H9 (cell line): ENCODE data around the gene CDYL2. TPM values are rescaled to one million over a fixed set of nuclear protein-coding genes. Genes with fewer than 3 reads are reported as not detected.

Source experiments
- DNase-seq: peaks from one replicate; pipeline ENCODE4 v3.0.0-alpha.2; 2017
- H2AFZ ChIP-seq: one replicate; pipeline ENCODE4 v1.6.1; 2013; ENCODE audit warnings: mild to moderate bottlenecking, low read length, control low read depth, moderate library complexity
- H2AK5ac ChIP-seq: 2 replicates; pipeline ENCODE4 v1.6.1; 2013; ENCODE audit warnings: low read length, control low read depth, mixed read lengths; ENCODE audit not compliant: insufficient read length
- H2BK120ac ChIP-seq: one replicate; pipeline ENCODE4 v1.6.1; 2013; ENCODE audit warnings: low read depth, mild to moderate bottlenecking, low read length, control low read depth, inconsistent platforms; ENCODE audit not compliant: poor library complexity, severe bottlenecking
- H2BK12ac ChIP-seq: 2 replicates; pipeline ENCODE4 v1.6.1; 2013; ENCODE audit warnings: low read length, control low read depth, mixed read lengths, low read depth; ENCODE audit not compliant: insufficient read length
- H2BK15ac ChIP-seq: 2 replicates; pipeline ENCODE4 v1.6.1; 2013; ENCODE audit warnings: low read depth, low read length, control low read depth
- H2BK20ac ChIP-seq: one replicate; pipeline ENCODE4 v1.6.1; 2013; ENCODE audit warnings: low read depth, mild to moderate bottlenecking, low read length, control low read depth, inconsistent platforms; ENCODE audit not compliant: poor library complexity, severe bottlenecking
- H2BK5ac ChIP-seq: 2 replicates; pipeline ENCODE4 v1.6.1; 2013; ENCODE audit warnings: low read length, control low read depth, mixed read lengths; ENCODE audit not compliant: insufficient read length
- H3K14ac ChIP-seq: 2 replicates; pipeline ENCODE4 v1.6.1; 2013; ENCODE audit warnings: low read length, control low read depth; ENCODE audit not compliant: insufficient read depth
- H3K18ac ChIP-seq: 2 replicates; pipeline ENCODE4 v1.6.1; 2013; ENCODE audit warnings: low read depth, mild to moderate bottlenecking, mixed read lengths, low read length, control low read depth; ENCODE audit not compliant: insufficient read length
- H3K23ac ChIP-seq: 2 replicates; pipeline ENCODE4 v1.6.1; 2013; ENCODE audit warnings: low read length, control low read depth, mixed read lengths, low read depth; ENCODE audit not compliant: insufficient read length
- H3K23me2 ChIP-seq: 2 replicates; pipeline ENCODE4 v1.6.1; 2013; ENCODE audit warnings: low read depth, mild to moderate bottlenecking, mixed read lengths, low read length, control low read depth; ENCODE audit not compliant: insufficient read length, poor library complexity, severe bottlenecking
- H3K27ac ChIP-seq: 2 replicates; pipeline ENCODE4 v1.5.1; 2013; ENCODE audit warnings: low read length, control low read depth, mixed read lengths, low read depth; ENCODE audit not compliant: insufficient read length
- H3K27me3 ChIP-seq: 2 replicates; pipeline ENCODE4 v1.6.1; 2013; ENCODE audit warnings: low read length, control low read depth, inconsistent platforms; ENCODE audit not compliant: insufficient read depth
- H3K4ac ChIP-seq: 2 replicates; pipeline ENCODE4 v1.6.1; 2013; ENCODE audit warnings: low read depth, mild to moderate bottlenecking, control low read depth, inconsistent platforms, low read length, moderate library complexity
- H3K4me1 ChIP-seq: 2 replicates; pipeline ENCODE4 v1.6.1; 2013; ENCODE audit warnings: low read length, control low read depth, inconsistent platforms; ENCODE audit not compliant: insufficient read depth
- H3K4me2 ChIP-seq: 2 replicates; pipeline ENCODE4 v1.6.1; 2013; ENCODE audit warnings: low read length, control low read depth, mixed read lengths; ENCODE audit not compliant: insufficient read length, insufficient read depth
- H3K56ac ChIP-seq: 2 replicates; pipeline ENCODE4 v1.6.1; 2013; ENCODE audit warnings: low read depth, mild to moderate bottlenecking, mixed read lengths, low read length, control low read depth; ENCODE audit not compliant: insufficient read length
- H3K79me1 ChIP-seq: 2 replicates; pipeline ENCODE4 v1.6.1; 2013; ENCODE audit warnings: low read depth, mild to moderate bottlenecking, moderate library complexity, low read length, control low read depth, inconsistent platforms; ENCODE audit not compliant: insufficient read depth, poor library complexity, severe bottlenecking
- H3K79me2 ChIP-seq: 2 replicates; pipeline ENCODE4 v1.6.1; 2013; ENCODE audit warnings: low read length, control low read depth, inconsistent platforms; ENCODE audit not compliant: insufficient read depth
- H3K9ac ChIP-seq: 2 replicates; pipeline ENCODE4 v1.6.1; 2013; ENCODE audit warnings: low read length, control low read depth, mixed read lengths; ENCODE audit not compliant: insufficient read length; ENCODE audit errors: extremely low read depth
- H3K9me3 ChIP-seq: one replicate; pipeline ENCODE4 v1.6.1; 2013; ENCODE audit warnings: low read depth, low read length, inconsistent platforms; ENCODE audit not compliant: control insufficient read depth
- H3T11ph ChIP-seq: one replicate; pipeline ENCODE4 v1.6.1; 2013; ENCODE audit warnings: mild to moderate bottlenecking, low read length, control low read depth, inconsistent platforms
- H4K20me1 ChIP-seq: one replicate; pipeline ENCODE4 v1.6.1; 2013; ENCODE audit not compliant: control insufficient read depth, insufficient read length, insufficient read depth
- H4K5ac ChIP-seq: 2 replicates; pipeline ENCODE4 v1.6.1; 2013; ENCODE audit warnings: low read depth, mild to moderate bottlenecking, mixed read lengths, low read length, control low read depth; ENCODE audit not compliant: insufficient read length
- H4K8ac ChIP-seq: replicated peaks from 2 replicates; pipeline ENCODE4 v1.6.1; 2013; ENCODE audit warnings: low read length, control low read depth, mixed read lengths, low read depth; ENCODE audit not compliant: insufficient read length
- H4K91ac ChIP-seq: 2 replicates; pipeline ENCODE4 v1.6.1; 2013; ENCODE audit warnings: low read depth, mild to moderate bottlenecking, moderate library complexity, mixed read lengths, low read length, control low read depth; ENCODE audit not compliant: insufficient read length
- H3K27ac Mint-ChIP-seq, 3 experiments: 2 replicates in 2 of 3; 3 replicates in 1 of 3; pipeline ENCODE4 v1.8.0; 2020 to 2021; ENCODE audit warnings: mixed read lengths in 3 of 3, mild to moderate bottlenecking in 1 of 3, moderate library complexity in 1 of 3
- H3K27me3 Mint-ChIP-seq: 2 replicates; pipeline ENCODE4 v1.8.0; 2021; ENCODE audit warnings: low read depth, mild to moderate bottlenecking, moderate library complexity, mixed read lengths
- H3K36me3 Mint-ChIP-seq, 3 experiments: 2 replicates in 2 of 3; 3 replicates in 1 of 3; pipeline ENCODE4 v1.8.0; 2020 to 2021; ENCODE audit warnings: low read depth in 3 of 3, mixed read lengths in 3 of 3; ENCODE audit not compliant: insufficient read depth in 1 of 3
- H3K4me1 Mint-ChIP-seq, 2 experiments: 2 replicates each; pipeline ENCODE4 v1.8.0; 2020; ENCODE audit warnings: mixed read lengths in 2 of 2
- H3K4me3 Mint-ChIP-seq, 2 experiments: 2 replicates in 1 of 2; 3 replicates in 1 of 2; pipeline ENCODE4 v1.8.0; 2020 to 2021; ENCODE audit warnings: mild to moderate bottlenecking in 2 of 2, mixed read lengths in 2 of 2, moderate library complexity in 1 of 2
- H3K9me3 Mint-ChIP-seq, 2 experiments: 2 replicates in 1 of 2; 3 replicates in 1 of 2; pipeline ENCODE4 v1.8.0; 2020; ENCODE audit warnings: mild to moderate bottlenecking in 2 of 2, mixed read lengths in 2 of 2, moderate library complexity in 1 of 2
- CTCF ChIP-seq: fragments of 200-600 bp; sonication (generic); conservative IDR thresholded peaks from 3 replicates; pipeline ENCODE4 v1.8.0; 2021; ENCODE audit warnings: antibody characterized with exemption, mild to moderate bottlenecking
- WGBS: extraction: QIAGEN DNeasy Blood & Tissue Kit; methylation state at CpG from one replicate; pipeline ENCODE4 v1.1.7; 2013; ENCODE audit warnings: missing lambda C conversion rate, low lambda C conversion rate, mixed read lengths; ENCODE audit not compliant: insufficient read length; ENCODE audit errors: extremely low coverage; 5-methylcytosine and 5-hydroxymethylcytosine counted together
- total RNA-seq: library from RNA; stranded (reverse); gene quantifications from 2 replicates; pipeline ENCODE4 v1.2.1, GENCODE V29; 2021

The CDYL2 gene
- total RNA-seq, 1 experiment from 2014 or later, result 4.2 TPM

- Histone ChIP-seq H3K79me2 (no peaks in the 10 kb centered on the region), H3K27ac (no peak overlapping the region), H3K4me1 (no peaks in the 10 kb centered on the region), H3K23me2 (no peaks in the 10 kb centered on the region), H2BK20ac (no peak overlapping the region), H2BK12ac (no peak overlapping the region), H2BK120ac (no peak overlapping the region), H3K56ac (no peak overlapping the region), H2AFZ (no peak overlapping the region), H3K18ac (no peak overlapping the region), H2BK5ac (no peak overlapping the region), H2BK15ac (no peak overlapping the region), H4K8ac (no peak overlapping the region), H3K23ac (no peak overlapping the region), H3K9ac (no peak overlapping the region), H3K4me2 (no peak overlapping the region), H3K27me3 (no peaks in the 10 kb centered on the region), H4K20me1 (no peaks in the 10 kb centered on the region), H3K9me3 (no peaks in the 10 kb centered on the region), H3K14ac (no peak overlapping the region), H3K4ac (no peak overlapping the region), H2AK5ac (no peak overlapping the region), H4K5ac (no peak overlapping the region), H4K91ac (no peak overlapping the region), H3K79me1 (no peaks in the 10 kb centered on the region), H3T11ph (no peak overlapping the region)
- no peak overlapping the region for H3K27ac Mint-ChIP-seq
- WGBS, result no CpG with 5 or more reads among the region's 1 CpG
- no peaks in the 10 kb centered on the region for H3K27me3 Mint-ChIP-seq
- no peak overlapping the region for H3K4me3 Mint-ChIP-seq
- DNase-seq, result no peak
- no peaks in the 10 kb centered on the region; a peak in 1 of 4 replicates for H3K4me1 Mint-ChIP-seq
- H3K9me3 Mint-ChIP-seq, result peaks cover 17 to 18% of the 10 kb centered on the region in 2 experiments; a peak in 4 of 5 replicates
- H3K36me3 Mint-ChIP-seq, result no peaks in the 10 kb centered on the region
- no peak for TF ChIP-seq CTCF
Measured at GRCh38 chr16:80743772-80744171, 60.6 kb downstream of the CDYL2 start.
